Stomach (tissue), 4 donors: Measurements from ENCODE around the gene PMM2.

ENCODE experiments used
- CTCF ChIP-seq, 7 experiments: fragments of 450-650 bp in 4 of 7; fragments of 200-600 bp in 3 of 7; sonication (generic) in 3 of 7; IDR thresholded peaks; one replicate each; pipeline ENCODE4 v1.5.1; 2016 to 2019; ENCODE audit warnings: antibody characterized with exemption in 7 of 7, control low read depth in 2 of 7, mild to moderate bottlenecking in 1 of 7
- EP300 ChIP-seq: sonication (generic); formaldehyde crosslinking; IDR thresholded peaks from one replicate; pipeline ENCODE4 v1.6.1; 2017; ENCODE audit warnings: antibody characterized with exemption
- POLR2A ChIP-seq, 4 donors: fragments of 450-650 bp; IDR thresholded peaks; one replicate each; pipeline ENCODE4 v1.6.1; 2016; ENCODE audit warnings: antibody characterized with exemption in 4 of 4, control low read depth in 2 of 4, mild to moderate bottlenecking in 1 of 4, moderate library complexity in 1 of 4
- POLR2AphosphoS5 ChIP-seq, 3 donors: sonication (generic); formaldehyde crosslinking; IDR thresholded peaks; one replicate each; pipeline ENCODE4 v1.6.1; 2016; ENCODE audit warnings: antibody characterized with exemption in 3 of 3

- TF ChIP-seq POLR2A (IDR thresholded peaks at IDR 0.05) (no peak), POLR2AphosphoS5 (IDR thresholded peaks at IDR 0.05) (no peak), CTCF (IDR thresholded peaks at IDR 0.05) (no peak), EP300 (no peak)
Measured at GRCh38 chr16:8867932-8868415, 70.3 kb downstream of the PMM2 start.
